ENCODE measurements around the gene SLC2A4RG. TPM values are rescaled to one million over a fixed set of nuclear protein-coding genes. Genes with fewer than 3 reads are reported as not detected.

Gene SLC2A4RG
- total RNA-seq, 1 donor from 2014 or later, result 64.1 TPM

GRCh38 chr20:63702036-63702665 is 37.4 kb upstream of the SLC2A4RG start:
- Histone ChIP-seq H3K4me3 (no peak overlapping the region), H3K4me1 (peaks cover 15% of the 10 kb centered on the region), H3K27ac (no peak overlapping the region), H3K36me3 (peaks cover 32% of the 10 kb centered on the region), H3K27me3 (no peaks in the 10 kb centered on the region), H3K9me3 (no peaks in the 10 kb centered on the region)
- no peak for TF ChIP-seq CTCF (IDR thresholded peaks at IDR 0.05)
- DNase-seq, result no peak
- ATAC-seq, result no peak
- intact Hi-C loops (cut with DNase I), result no loop called here

- Histone ChIP-seq H3K36me3 (peaks cover 32% of the 10 kb centered on the region), H3K27ac (no peak overlapping the region), H3K9me3 (no peaks in the 10 kb centered on the region), H3K4me3 (no peak overlapping the region), H3K4me1 (peaks cover 11% of the 10 kb centered on the region), H3K27me3 (no peaks in the 10 kb centered on the region)
- intact Hi-C loops (cut with DNase I), result no loop called here
- ATAC-seq (no peak), DNase-seq (peak; percentile 59)
- no peak for TF ChIP-seq CTCF (IDR thresholded peaks at IDR 0.05)
Observed at GRCh38 chr20:63702751-63703470, 36.7 kb upstream of the SLC2A4RG start.

GRCh38 chr20:63703471-63703975 is 36.1 kb upstream of the SLC2A4RG start:
- DNase-seq, result peak; percentile 64
- Histone ChIP-seq H3K9me3 (no peaks in the 10 kb centered on the region), H3K4me1 (peaks cover 12% of the 10 kb centered on the region), H3K27me3 (no peaks in the 10 kb centered on the region), H3K36me3 (peaks cover 32% of the 10 kb centered on the region), H3K4me3 (no peak overlapping the region), H3K27ac (no peak overlapping the region)
- no peak for TF ChIP-seq CTCF (IDR thresholded peaks at IDR 0.05)
- intact Hi-C loops (cut with DNase I), result no loop called here
- ATAC-seq, result no peak

- ATAC-seq, result no peak
- intact Hi-C loops (cut with DNase I), result no loop called here
- no peak for TF ChIP-seq CTCF (IDR thresholded peaks at IDR 0.05)
- no peaks in the 10 kb centered on the region for H3K9me3 ChIP-seq
- H3K36me3 ChIP-seq, result peaks cover 34% of the 10 kb centered on the region
- peak; percentile 60 for DNase-seq
- no peak overlapping the region for H3K4me3 ChIP-seq
- H3K27me3 ChIP-seq, result no peaks in the 10 kb centered on the region
- no peak overlapping the region for H3K27ac ChIP-seq
- peaks cover 19% of the 10 kb centered on the region for H3K4me1 ChIP-seq
Observed at GRCh38 chr20:63703976-63704748, 35.4 kb upstream of the SLC2A4RG start.

- H3K4me3 ChIP-seq, result no peak overlapping the region
- no peak for DNase-seq
- no peaks in the 10 kb centered on the region for H3K27me3 ChIP-seq
- intact Hi-C loops (cut with DNase I), result no loop called here
- peaks cover 40% of the 10 kb centered on the region for H3K36me3 ChIP-seq
- peaks cover 24% of the 10 kb centered on the region for H3K4me1 ChIP-seq
- TF ChIP-seq CTCF (IDR thresholded peaks at IDR 0.05), result no peak
- ATAC-seq, result no peak
- no peaks in the 10 kb centered on the region for H3K9me3 ChIP-seq
- H3K27ac ChIP-seq, result no peak overlapping the region
Observed at GRCh38 chr20:63704749-63705117, 34.8 kb upstream of the SLC2A4RG start.

Measured in upper lobe of right lung (tissue), 1 donor.